HG02970 (cell line): ENCODE measurements around the gene ECT2L.
"Not testable (repeated sequence)": the region's sequence is repeated elsewhere in the genome, so short reads cannot be mapped to it uniquely, and the experiment has no call there.

Experiments
- ATAC-seq: cut with Tn5 transposase; IDR thresholded peaks from one replicate; pipeline ENCODE4 v1.9.1; 2021; ENCODE audit warnings: mild to moderate bottlenecking, moderate library complexity, moderate number of reproducible peaks; ENCODE audit not compliant: unreplicated experiment, low FRiP score

The ECT2L gene

DNA sequence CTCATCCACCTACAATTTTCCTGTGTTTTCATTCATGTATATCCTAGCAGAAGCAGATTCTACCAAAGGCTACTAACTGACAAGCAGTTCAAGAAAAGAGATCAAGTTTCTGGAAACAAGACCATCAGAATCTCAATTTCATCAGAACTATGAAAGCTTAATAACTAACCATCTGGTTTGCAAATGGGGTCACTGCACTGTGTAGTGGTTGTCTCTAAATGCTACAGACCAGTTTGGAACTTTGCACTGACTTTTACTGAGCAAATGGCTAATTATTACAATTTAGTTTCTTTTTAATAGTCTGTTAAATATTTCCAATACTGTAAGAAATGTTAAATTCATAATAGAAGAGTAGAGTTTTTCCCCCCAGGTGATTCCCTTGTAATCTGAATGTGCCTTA lies 127.7 kb downstream of the ECT2L start:
- ATAC-seq = peak; percentile 55

DNA sequence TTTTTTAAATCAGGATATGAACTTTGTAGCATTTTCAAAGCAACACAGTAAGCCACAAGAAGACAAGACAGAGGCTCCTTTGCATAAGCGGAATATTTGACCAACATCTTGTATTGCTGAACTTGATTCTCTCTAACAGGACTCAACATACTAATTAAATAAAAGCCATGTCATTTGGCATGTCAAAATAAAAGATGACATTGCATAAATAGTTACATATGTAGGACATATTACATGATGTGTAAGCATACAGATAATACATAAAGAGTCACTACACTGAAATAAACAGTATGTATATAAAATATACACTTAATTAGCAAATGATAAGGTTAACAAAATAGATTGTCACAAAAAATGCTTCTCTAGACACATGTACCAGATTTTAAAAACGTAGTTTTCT lies 129.9 kb downstream of the ECT2L start:
- ATAC-seq = no peak

DNA sequence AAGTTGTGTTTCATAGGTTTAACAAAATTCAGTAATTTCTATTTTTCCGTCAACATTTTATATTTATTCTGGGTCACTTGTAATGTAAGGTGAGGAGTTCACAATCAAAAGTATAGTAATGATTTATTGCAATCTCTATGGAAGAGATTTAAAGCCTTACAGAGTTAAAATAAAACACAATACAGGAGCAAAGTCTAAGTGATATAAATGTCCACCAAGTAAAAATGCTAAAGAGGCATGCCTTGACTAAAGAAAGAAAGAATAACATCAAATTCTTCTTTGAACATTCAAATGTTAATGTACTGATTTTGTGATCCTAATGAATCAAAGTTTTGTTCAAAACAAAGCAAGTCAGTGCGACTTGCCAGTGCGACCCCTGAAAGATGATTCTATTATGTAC lies 130.7 kb downstream of the ECT2L start:
- ATAC-seq = no peak

DNA sequence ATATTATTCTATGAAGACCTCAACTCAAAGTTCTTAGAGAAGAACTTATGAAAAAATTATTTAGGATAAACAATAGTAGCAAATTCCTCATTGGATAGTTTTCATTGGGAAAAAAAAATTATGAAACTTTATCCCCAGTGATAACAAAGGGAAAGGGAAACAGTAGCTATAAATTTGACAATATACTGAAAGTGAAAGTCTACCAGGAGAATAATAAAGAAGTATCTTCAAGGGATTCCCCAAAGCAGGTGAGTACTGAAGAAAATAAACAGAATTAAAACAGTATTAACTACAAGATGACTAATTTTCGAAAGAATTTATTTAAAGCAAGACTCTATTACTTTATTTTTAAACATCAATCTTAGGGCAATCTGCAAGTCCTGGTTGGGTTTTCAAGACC lies 135.8 kb downstream of the ECT2L start:
- ATAC-seq = no peak

DNA sequence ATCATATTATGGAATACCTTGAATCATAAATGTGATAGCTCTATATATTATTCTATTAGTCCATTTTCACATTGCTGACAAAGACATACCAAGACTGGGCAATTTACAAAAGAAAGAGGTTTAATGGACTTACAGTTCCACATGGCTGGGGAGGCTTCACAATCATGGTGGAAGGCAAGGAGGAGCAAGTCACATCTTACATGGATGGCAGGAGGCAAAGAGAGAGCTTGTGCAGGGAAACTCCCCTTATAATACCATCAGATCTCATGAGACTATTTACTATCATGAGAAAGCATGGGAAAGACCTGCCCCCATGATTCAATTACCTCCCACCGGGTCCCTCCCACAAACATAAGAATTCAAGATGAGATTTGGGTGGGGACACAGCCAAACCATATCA lies 141.0 kb downstream of the ECT2L start:
- ATAC-seq = not testable (repeated sequence)

DNA sequence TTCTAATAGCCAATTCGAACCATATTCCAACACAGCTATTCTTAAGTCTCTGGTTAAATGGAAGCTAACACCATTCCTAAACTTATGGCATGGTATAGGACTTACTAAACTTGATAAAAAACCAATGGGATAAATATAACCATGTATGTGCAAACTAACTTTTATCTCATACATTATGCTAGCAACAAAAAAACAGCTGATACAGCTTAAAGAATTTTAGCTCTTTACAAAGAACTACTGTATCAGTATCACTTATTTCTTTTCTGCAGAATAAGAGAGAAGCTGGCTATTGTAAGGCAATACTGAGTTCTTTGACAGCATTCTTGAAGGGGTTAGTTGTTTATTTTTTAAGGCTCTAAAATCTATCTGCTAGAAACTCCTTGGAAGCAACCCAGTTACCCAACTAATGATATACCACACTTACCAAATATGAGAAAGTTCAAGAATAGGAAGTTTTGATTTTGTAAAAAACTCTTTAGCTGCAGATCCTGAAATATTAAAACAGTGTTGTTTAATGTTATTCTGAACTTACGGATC lies 147.3 kb downstream of the ECT2L start:
- ATAC-seq = no peak

DNA sequence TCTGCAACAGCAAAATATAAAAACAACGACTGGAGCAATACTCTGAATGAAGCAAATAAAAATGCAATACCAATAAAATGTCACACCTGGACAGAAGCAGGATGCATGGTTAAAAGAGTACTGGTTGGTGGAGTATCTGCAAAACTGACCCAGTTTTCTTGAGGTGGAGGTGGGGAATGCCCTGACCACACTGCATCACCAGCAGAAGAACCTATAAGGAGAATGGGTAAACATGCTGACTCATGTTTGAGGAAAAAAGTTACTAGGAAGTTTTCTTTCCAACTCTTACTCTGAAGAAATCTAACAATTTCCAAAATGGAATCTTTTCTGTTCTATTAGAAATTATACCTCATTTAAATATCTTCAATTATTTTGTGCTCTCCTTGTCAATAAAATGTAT lies 148.5 kb downstream of the ECT2L start:
- ATAC-seq = no peak

DNA sequence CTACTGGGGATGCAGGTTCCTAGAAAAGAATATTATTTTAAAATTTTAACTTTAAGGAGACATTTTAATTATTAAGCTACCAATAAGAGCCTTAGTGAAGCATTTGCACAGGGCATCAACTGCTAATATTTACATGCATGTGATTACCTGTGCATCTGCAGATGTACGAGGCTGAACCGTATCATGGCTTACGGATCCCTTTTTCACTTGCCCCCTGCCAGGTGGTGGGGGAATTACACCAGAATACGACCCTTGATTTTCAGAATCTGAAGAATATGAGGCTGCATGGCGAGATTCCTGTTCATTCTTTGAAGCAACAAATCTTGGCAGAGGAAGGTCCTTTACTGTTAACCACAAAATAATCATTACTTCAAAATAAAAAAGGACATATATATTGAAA lies 149.5 kb downstream of the ECT2L start:
- ATAC-seq = no peak

DNA sequence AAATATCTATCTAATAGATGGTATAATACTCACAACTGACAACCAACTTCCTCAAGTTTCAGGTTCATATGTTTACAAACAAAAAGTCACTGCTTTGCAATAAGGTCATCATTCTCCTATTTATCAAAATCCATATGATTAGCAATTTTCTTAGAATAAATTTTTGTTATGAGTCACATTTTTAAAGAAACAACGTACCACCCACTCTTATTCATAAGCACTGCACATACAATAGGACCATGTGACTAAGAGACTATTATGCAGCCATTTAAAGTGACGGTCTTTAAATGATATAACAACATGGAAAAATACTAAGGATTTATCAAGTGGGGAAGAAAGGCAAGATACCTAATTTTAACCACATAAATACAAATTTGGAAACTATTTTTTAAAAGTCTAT lies 152.1 kb downstream of the ECT2L start:
- ATAC-seq = no peak

DNA sequence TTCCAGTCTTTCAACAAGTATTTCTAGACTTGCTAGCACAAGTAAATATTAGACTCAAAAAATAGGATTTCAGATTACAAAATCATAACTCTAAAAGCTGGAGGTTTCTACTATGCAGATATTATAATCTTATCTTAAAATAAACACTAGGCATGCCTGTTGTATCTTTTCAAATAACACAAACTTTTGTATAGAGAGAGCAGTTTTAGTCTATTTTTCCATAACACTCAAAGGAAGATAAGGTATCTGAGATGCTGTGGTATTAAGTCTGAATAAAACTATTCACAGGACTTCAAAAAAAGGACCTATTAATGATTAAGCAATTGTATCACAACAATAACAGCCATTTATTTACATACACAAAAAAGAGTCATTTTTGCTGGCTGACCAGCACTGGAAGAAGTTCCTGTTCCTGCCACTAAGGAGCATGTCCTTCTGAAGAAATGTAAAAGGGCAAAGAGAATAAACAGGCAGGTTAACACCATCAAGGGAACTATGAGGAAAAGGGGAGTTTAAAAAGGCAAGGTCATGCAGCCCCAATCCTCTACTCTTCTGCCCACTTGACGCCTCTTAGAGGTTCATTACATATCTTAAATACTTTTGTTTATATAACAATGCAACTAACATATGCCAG lies 152.8 kb downstream of the ECT2L start:
- ATAC-seq = no peak

DNA sequence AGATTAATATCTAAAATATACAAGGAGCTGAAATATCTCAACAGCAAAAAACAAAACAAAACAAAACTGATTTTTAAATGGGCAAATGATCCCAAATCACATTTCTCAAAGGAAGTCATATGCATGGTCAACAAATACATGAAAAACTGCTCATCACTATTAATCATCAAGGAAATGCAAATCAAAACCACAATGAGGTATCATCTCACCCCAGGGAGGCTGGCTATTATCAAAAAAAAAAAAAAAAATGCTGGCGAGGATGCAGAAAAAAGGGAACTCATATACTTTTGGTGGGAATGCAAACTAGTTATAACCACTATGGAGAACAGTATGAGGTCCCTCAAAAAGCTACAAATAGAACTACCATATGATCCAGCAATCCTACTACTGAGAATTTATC lies 157.6 kb downstream of the ECT2L start:
- no peak for ATAC-seq
